ENCODE results near the gene DNAH7. TPM values are rescaled to one million over a fixed set of nuclear protein-coding genes. Genes with fewer than 3 reads are reported as not detected.
A peak's percentile ranks its signal among the peaks of the same experiment; 100 is the strongest.

Gene DNAH7
- total and polyA plus RNA-seq, 2 experiments from 2014 or later: 0.35 to 1.1 TPM

GRCh38 chr2:196067088-196067382 lies 1.6 kb downstream of the DNAH7 start:
- no peak overlapping the region for H3K4me2 ChIP-seq
- Mint-ChIP-seq H3K4me1 (peaks cover 8% of the 10 kb centered on the region; the same call in 1 of the 3 replicates), H3K4me3 (no peak overlapping the region), H3K27ac (no peak overlapping the region), H3K36me3 (ENCODE audit: low read depth) (no peaks in the 10 kb centered on the region), H3K27me3 (ENCODE audit: insufficient read depth, low read depth, poor library complexity) (peaks cover 5% of the 10 kb centered on the region), H3K9me3 (no peaks in the 10 kb centered on the region; the same call in 1 of the 3 replicates)
- peaks cover 2% of the 10 kb centered on the region; the same call in 1 of the 2 replicates for H3K9me2 ChIP-seq (ENCODE audit: insufficient read depth)
- H3F3A ChIP-seq (replicated peaks; ENCODE audit: low read depth): no peaks in the 10 kb centered on the region
- no peak for TF ChIP-seq NANOG (IDR thresholded peaks at IDR 0.05; ENCODE audit: borderline replicate concordance)
- no peak for TF ChIP-seq EZH2phosphoT487 (IDR thresholded peaks at IDR 0.05; ENCODE audit: unreplicated experiment)
- TF ChIP-seq POLR2AphosphoS5 (IDR thresholded peaks at IDR 0.05; ENCODE audit: low read depth): no peak
- TF ChIP-seq CREB1 (CRISPR knock-in tag; IDR thresholded peaks at IDR 0.05; ENCODE audit: low read depth): no peak
- H3K79me2 ChIP-seq (replicated peaks; ENCODE audit: insufficient read depth): no peaks in the 10 kb centered on the region
- H3K4me1 ChIP-seq (ENCODE audit: insufficient read depth): 0 out of 2 replicates have a peak, but pooled peaks cover 6% of the 10 kb centered on the region
- H4K20me1 ChIP-seq (replicated peaks; ENCODE audit: insufficient read depth): no peaks in the 10 kb centered on the region
- no peak overlapping the region for H2AFZ ChIP-seq
- no peaks in the 10 kb centered on the region for H3K27me3 ChIP-seq (ENCODE audit: insufficient read depth)
- H3K27ac ChIP-seq (ENCODE audit: low read depth): no peak overlapping the region
- H3K4me3 ChIP-seq: no peak overlapping the region
- no peaks in the 10 kb centered on the region for H3K36me3 ChIP-seq (ENCODE audit: insufficient read depth)
- ATAC-seq: no peak
- no peak for DNase-seq (ENCODE audit: low spot score)

- no peaks in the 10 kb centered on the region for H3K36me3 Mint-ChIP-seq (ENCODE audit: low read depth)
- no peak overlapping the region for H3K4me3 Mint-ChIP-seq
- no peaks in the 10 kb centered on the region for H3F3A ChIP-seq (replicated peaks; ENCODE audit: low read depth)
- H4K20me1 ChIP-seq (replicated peaks; ENCODE audit: insufficient read depth): no peaks in the 10 kb centered on the region
- H3K4me1 Mint-ChIP-seq: peaks cover 8% of the 10 kb centered on the region; the same call in 1 of the 3 replicates
- no peak overlapping the region for H3K4me2 ChIP-seq
- 0 out of 2 replicates have a peak, but pooled peaks cover 6% of the 10 kb centered on the region for H3K4me1 ChIP-seq (ENCODE audit: insufficient read depth)
- H3K4me3 ChIP-seq: no peak overlapping the region
- no peak for TF ChIP-seq ZNF114 (CRISPR knock-in tag; IDR thresholded peaks at IDR 0.05)
- TF ChIP-seq STAT1 (IDR thresholded peaks at IDR 0.05; ENCODE audit: unreplicated experiment): no peak
- peak; percentile 58 to 93 for TF ChIP-seq CTCF (conservative IDR thresholded peaks at IDR 0.05; ENCODE audit: low read depth in 2 of 2)
- no peaks in the 10 kb centered on the region for H3K36me3 ChIP-seq (ENCODE audit: insufficient read depth)
- no peaks in the 10 kb centered on the region for H3K79me2 ChIP-seq (replicated peaks; ENCODE audit: insufficient read depth)
- ATAC-seq (no peak), DNase-seq (ENCODE audit: low spot score) (peak; percentile 59)
- no peak overlapping the region for H3K27ac Mint-ChIP-seq
- peaks cover 5% of the 10 kb centered on the region for H3K27me3 Mint-ChIP-seq (ENCODE audit: insufficient read depth, low read depth, poor library complexity)
- no peak overlapping the region for H3K27ac ChIP-seq (ENCODE audit: low read depth)
- no peaks in the 10 kb centered on the region; the same call in 1 of the 3 replicates for H3K9me3 Mint-ChIP-seq
- no peak overlapping the region for H2AFZ ChIP-seq
- no peaks in the 10 kb centered on the region for H3K27me3 ChIP-seq (ENCODE audit: insufficient read depth)
- peaks cover 2% of the 10 kb centered on the region; the same call in 1 of the 2 replicates for H3K9me2 ChIP-seq (ENCODE audit: insufficient read depth)
These were observed 2.1 kb downstream of the DNAH7 start for GRCh38 chr2:196066291-196067087.

- H3K4me2 ChIP-seq: no peak overlapping the region
- Mint-ChIP-seq H3K27me3 (ENCODE audit: insufficient read depth, low read depth, poor library complexity) (peaks cover 7% of the 10 kb centered on the region), H3K4me1 (peaks cover 24% of the 10 kb centered on the region), H3K9me3 (no peaks in the 10 kb centered on the region), H3K27ac (no peak overlapping the region), H3K36me3 (ENCODE audit: low read depth) (no peaks in the 10 kb centered on the region), H3K4me3 (no peak overlapping the region)
- H4K20me1 ChIP-seq (replicated peaks; ENCODE audit: insufficient read depth): no peaks in the 10 kb centered on the region
- H3K9me2 ChIP-seq (ENCODE audit: insufficient read depth): no peaks in the 10 kb centered on the region
- H2AFZ ChIP-seq: no peak overlapping the region
- H3K27ac ChIP-seq (ENCODE audit: low read depth): no peak overlapping the region
- H3K79me2 ChIP-seq (replicated peaks; ENCODE audit: insufficient read depth): no peaks in the 10 kb centered on the region
- ATAC-seq (no peak), DNase-seq (ENCODE audit: low spot score) (no peak)
- no peaks in the 10 kb centered on the region for H3K36me3 ChIP-seq (ENCODE audit: insufficient read depth)
- peaks cover 21% of the 10 kb centered on the region; the same call in 1 of the 2 replicates for H3K4me1 ChIP-seq (ENCODE audit: insufficient read depth)
- no peaks in the 10 kb centered on the region for H3K27me3 ChIP-seq (ENCODE audit: insufficient read depth)
- H3K4me3 ChIP-seq: no peak overlapping the region
- H3F3A ChIP-seq (replicated peaks; ENCODE audit: low read depth): no peaks in the 10 kb centered on the region; the same call in 1 of the 2 replicates
- TF ChIP-seq EZH2 (IDR thresholded peaks at IDR 0.05; ENCODE audit: low read depth, unreplicated experiment) (no peak), EZH2phosphoT487 (IDR thresholded peaks at IDR 0.05; ENCODE audit: unreplicated experiment) (no peak), ETS1 (IDR thresholded peaks at IDR 0.05) (no peak), STAT1 (IDR thresholded peaks at IDR 0.05; ENCODE audit: unreplicated experiment) (no peak), CTCF (conservative IDR thresholded peaks at IDR 0.05; ENCODE audit: low read depth in 2 of 2) (no peak)
These were observed 4.9 kb downstream of the DNAH7 start for GRCh38 chr2:196063773-196064172.
